ENCODE results near the gene DTX3. TPM values are rescaled to one million over a fixed set of nuclear protein-coding genes. Genes with fewer than 3 reads are reported as not detected.
"Not testable (repeated sequence)": the region's sequence is repeated elsewhere in the genome, so short reads cannot be mapped to it uniquely, and the experiment has no call there.

DTX3 gene
- polyA plus RNA-seq, 1 donor from 2014 or later, result 141 TPM

DNA sequence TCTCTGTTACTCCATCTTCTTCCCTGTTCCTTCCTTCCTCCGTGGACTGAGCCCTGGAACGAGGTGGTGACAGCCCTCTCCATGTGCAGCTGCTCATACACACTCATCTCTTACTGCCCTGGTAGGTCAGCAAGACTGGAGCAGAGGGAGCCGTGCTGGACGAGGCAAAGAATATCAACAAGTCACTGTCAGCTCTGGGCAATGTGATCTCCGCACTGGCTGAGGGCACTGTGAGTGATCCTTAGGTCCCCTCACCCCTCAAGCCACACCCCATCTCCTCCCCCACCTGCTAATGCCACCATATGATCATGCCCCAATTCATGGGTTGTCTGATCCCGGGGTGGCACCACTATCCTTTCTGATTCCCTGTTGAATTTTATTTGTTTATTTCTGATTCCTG lies 35.8 kb upstream of the DTX3 start:
- H3K9me2 ChIP-seq (ENCODE audit: insufficient read depth, low read length), result no peaks in the 10 kb centered on the region
- no peaks in the 10 kb centered on the region for H3K9me3 ChIP-seq (ENCODE audit: low read length)
- H4K20me1 ChIP-seq (ENCODE audit: insufficient read depth), result no peaks in the 10 kb centered on the region
- H3K79me2 ChIP-seq (replicated peaks; ENCODE audit: insufficient read depth, low read length), result no peaks in the 10 kb centered on the region
- H3K27ac ChIP-seq (ENCODE audit: low read length), result no peak overlapping the region
- no peak overlapping the region for H3K4me2 ChIP-seq (ENCODE audit: low read length)
- no peak overlapping the region for H3K9ac ChIP-seq (ENCODE audit: low read length)
- peaks cover 16% of the 10 kb centered on the region for H3K36me3 ChIP-seq (ENCODE audit: insufficient read depth, low read length)
- no peaks in the 10 kb centered on the region for H3F3A ChIP-seq (ENCODE audit: insufficient read depth, low read length, poor library complexity, severe bottlenecking)
- H3K4me3 ChIP-seq (ENCODE audit: low read length), result no peak overlapping the region
- no peaks in the 10 kb centered on the region for H3K27me3 ChIP-seq (ENCODE audit: insufficient read depth, low read depth, low read length)
- no peak for TF ChIP-seq EZH2 (IDR thresholded peaks at IDR 0.05; ENCODE audit: borderline replicate concordance, insufficient read depth, low read length, poor library complexity, severe bottlenecking)
- TF ChIP-seq, protein P1, sequence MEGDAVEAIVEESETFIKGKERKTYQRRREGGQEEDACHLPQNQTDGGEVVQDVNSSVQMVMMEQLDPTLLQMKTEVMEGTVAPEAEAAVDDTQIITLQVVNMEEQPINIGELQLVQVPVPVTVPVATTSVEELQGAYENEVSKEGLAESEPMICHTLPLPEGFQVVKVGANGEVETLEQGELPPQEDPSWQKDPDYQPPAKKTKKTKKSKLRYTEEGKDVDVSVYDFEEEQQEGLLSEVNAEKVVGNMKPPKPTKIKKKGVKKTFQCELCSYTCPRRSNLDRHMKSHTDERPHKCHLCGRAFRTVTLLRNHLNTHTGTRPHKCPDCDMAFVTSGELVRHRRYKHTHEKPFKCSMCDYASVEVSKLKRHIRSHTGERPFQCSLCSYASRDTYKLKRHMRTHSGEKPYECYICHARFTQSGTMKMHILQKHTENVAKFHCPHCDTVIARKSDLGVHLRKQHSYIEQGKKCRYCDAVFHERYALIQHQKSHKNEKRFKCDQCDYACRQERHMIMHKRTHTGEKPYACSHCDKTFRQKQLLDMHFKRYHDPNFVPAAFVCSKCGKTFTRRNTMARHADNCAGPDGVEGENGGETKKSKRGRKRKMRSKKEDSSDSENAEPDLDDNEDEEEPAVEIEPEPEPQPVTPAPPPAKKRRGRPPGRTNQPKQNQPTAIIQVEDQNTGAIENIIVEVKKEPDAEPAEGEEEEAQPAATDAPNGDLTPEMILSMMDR (IDR thresholded peaks at IDR 0.05; ENCODE audit: poor library complexity, severe bottlenecking), result no peak
- TF ChIP-seq TAF1 (IDR thresholded peaks at IDR 0.05; ENCODE audit: low read depth), result no peak
- TF ChIP-seq RAD21 (conservative IDR thresholded peaks at IDR 0.05), result no peak
- TF ChIP-seq EP300 (conservative IDR thresholded peaks at IDR 0.05; ENCODE audit: poor library complexity, severe bottlenecking), result no peak
- TF ChIP-seq REST (IDR thresholded peaks at IDR 0.05; ENCODE audit: borderline replicate concordance), result no peak
- TF ChIP-seq POLR2AphosphoS5 (IDR thresholded peaks at IDR 0.05), result no peak
- no peak for TF ChIP-seq SMC3 (conservative IDR thresholded peaks at IDR 0.05; ENCODE audit: poor library complexity)
- no peak for TF ChIP-seq MXI1 (conservative IDR thresholded peaks at IDR 0.05; ENCODE audit: poor library complexity, severe bottlenecking)
- no peak overlapping the region for H2AFZ ChIP-seq (ENCODE audit: low read depth, low read length)

DNA sequence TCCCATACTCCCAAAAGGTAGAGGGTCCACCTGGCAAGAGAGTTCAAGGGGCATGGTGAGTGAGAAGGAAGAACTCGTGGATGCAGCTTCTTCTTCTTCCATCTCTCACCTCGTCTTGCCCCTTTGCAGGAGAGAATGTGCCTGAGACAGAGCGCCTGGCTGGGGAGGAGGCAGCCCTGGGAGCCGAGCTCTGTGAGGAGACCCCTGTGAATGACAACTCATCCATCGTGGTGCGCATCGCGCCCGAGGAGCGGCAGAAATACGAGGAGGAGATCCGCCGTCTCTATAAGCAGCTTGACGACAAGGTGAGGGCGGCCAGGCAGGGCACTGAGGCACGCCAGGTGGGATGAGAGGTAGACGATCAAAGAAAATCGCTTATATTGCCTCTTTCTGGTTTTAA lies 34.8 kb upstream of the DTX3 start:
- Histone ChIP-seq H3K9ac (ENCODE audit: low read length) (no peak overlapping the region), H3K4me3 (ENCODE audit: low read length) (no peak overlapping the region), H3K4me2 (ENCODE audit: low read length) (no peak overlapping the region), H3F3A (ENCODE audit: insufficient read depth, low read length, poor library complexity, severe bottlenecking) (no peaks in the 10 kb centered on the region), H3K27ac (ENCODE audit: low read length) (no peak overlapping the region), H3K36me3 (ENCODE audit: insufficient read depth, low read length) (peaks cover 9% of the 10 kb centered on the region), H3K9me2 (ENCODE audit: insufficient read depth, low read length) (no peaks in the 10 kb centered on the region), H2AFZ (ENCODE audit: low read depth, low read length) (no peak overlapping the region), H4K20me1 (ENCODE audit: insufficient read depth) (no peaks in the 10 kb centered on the region), H3K27me3 (ENCODE audit: insufficient read depth, low read depth, low read length) (no peaks in the 10 kb centered on the region), H3K9me3 (ENCODE audit: low read length) (no peaks in the 10 kb centered on the region), H3K79me2 (replicated peaks; ENCODE audit: insufficient read depth, low read length) (no peaks in the 10 kb centered on the region)
- no peak for TF ChIP-seq EZH2 (IDR thresholded peaks at IDR 0.05; ENCODE audit: borderline replicate concordance, insufficient read depth, low read length, poor library complexity, severe bottlenecking)
- TF ChIP-seq RAD21 (conservative IDR thresholded peaks at IDR 0.05), result no peak
- TF ChIP-seq TAF1 (IDR thresholded peaks at IDR 0.05; ENCODE audit: low read depth), result no peak
- TF ChIP-seq POLR2AphosphoS5 (IDR thresholded peaks at IDR 0.05), result no peak
- no peak for TF ChIP-seq SMC3 (conservative IDR thresholded peaks at IDR 0.05; ENCODE audit: poor library complexity)
- TF ChIP-seq MXI1 (conservative IDR thresholded peaks at IDR 0.05; ENCODE audit: poor library complexity, severe bottlenecking), result no peak
- TF ChIP-seq REST (IDR thresholded peaks at IDR 0.05; ENCODE audit: borderline replicate concordance), result no peak
- TF ChIP-seq, protein P1 (IDR thresholded peaks at IDR 0.05; ENCODE audit: poor library complexity, severe bottlenecking), result no peak
- TF ChIP-seq EP300 (conservative IDR thresholded peaks at IDR 0.05; ENCODE audit: poor library complexity, severe bottlenecking), result no peak

DNA sequence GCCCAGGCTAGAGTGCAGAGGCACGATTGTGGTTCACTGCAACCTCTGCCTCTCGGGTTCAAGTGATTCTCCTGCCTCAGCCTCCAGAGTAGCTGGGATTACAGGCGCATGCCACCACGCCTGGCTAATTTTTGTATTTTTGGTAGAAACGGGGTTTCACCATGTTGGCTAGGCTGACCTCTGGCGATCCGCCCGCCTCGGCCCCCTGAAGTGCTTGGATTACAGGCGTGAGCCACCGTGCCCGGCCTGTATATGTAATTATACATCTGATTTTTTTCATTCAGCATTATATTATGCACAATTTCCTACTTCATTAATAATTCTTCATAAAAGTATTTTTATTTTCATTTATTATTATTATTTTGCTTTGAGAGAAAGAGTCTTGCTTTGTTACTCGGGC lies 34.2 kb upstream of the DTX3 start:
- H3F3A ChIP-seq (ENCODE audit: insufficient read depth, low read length, poor library complexity, severe bottlenecking); H3K4me3 ChIP-seq (ENCODE audit: low read length); H3K9me2 ChIP-seq (ENCODE audit: insufficient read depth, low read length); H3K9me3 ChIP-seq (ENCODE audit: low read length); H3K27ac ChIP-seq (ENCODE audit: low read length); H3K27me3 ChIP-seq (ENCODE audit: insufficient read depth, low read depth, low read length); H3K4me2 ChIP-seq (ENCODE audit: low read length); H2AFZ ChIP-seq (ENCODE audit: low read depth, low read length); H4K20me1 ChIP-seq (ENCODE audit: insufficient read depth); H3K79me2 ChIP-seq (replicated peaks; ENCODE audit: insufficient read depth, low read length); H3K9ac ChIP-seq (ENCODE audit: low read length); H3K36me3 ChIP-seq (ENCODE audit: insufficient read depth, low read length): not testable (repeated sequence)
